ENCODE results near the gene FGF12.

- TF ChIP-seq CTCF (IDR thresholded peaks at IDR 0.05) (no peak), POLR2A (IDR thresholded peaks at IDR 0.05) (no peak), EP300 (IDR thresholded peaks at IDR 0.05) (no peak), POLR2AphosphoS5 (IDR thresholded peaks at IDR 0.05) (no peak)
Measured at GRCh38 chr3:192449036-192449435, 278.3 kb downstream of the FGF12 start.
